ENCODE results near the gene CDC42BPA. TPM values are rescaled to one million over a fixed set of nuclear protein-coding genes. Genes with fewer than 3 reads are reported as not detected.

Gene CDC42BPA
- total RNA-seq, 1 experiment from 2014 or later, result 32.0 TPM

DNA sequence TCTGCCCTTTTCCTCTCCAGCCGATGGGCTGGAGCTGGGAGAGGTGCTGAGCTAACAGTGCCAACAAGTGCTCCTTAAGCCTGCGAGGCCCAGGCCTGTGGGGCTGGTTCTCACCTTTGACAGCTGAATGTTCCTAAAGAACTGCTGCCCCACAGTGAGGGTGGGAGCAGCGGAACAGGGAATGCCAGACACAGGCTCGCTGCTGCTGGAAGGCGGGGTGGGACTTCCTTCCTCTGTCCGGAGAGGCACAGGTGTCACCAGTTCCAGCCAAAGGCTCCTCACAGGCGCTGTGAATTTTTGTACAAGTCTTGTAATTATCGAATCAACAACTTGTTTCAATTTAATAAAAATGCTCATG, 331.1 kb downstream of the CDC42BPA start:
- Histone ChIP-seq H3K27me3 (ENCODE audit: low read length) (no peaks in the 10 kb centered on the region), H3K9me3 (ENCODE audit: low read length) (no peaks in the 10 kb centered on the region), H3K9ac (ENCODE audit: low read length) (no peak overlapping the region), H3K4me1 (ENCODE audit: insufficient read depth, low read length) (peaks cover 12% of the 10 kb centered on the region), H3K27ac (ENCODE audit: low read length) (no peak overlapping the region), H3K79me2 (ENCODE audit: low read length) (no peaks in the 10 kb centered on the region), H4K20me1 (ENCODE audit: low read length) (no peaks in the 10 kb centered on the region), H2AFZ (ENCODE audit: low read length) (no peak overlapping the region), H3F3A (ENCODE audit: low read length, unreplicated experiment) (no peaks in the 10 kb centered on the region), H3K4me2 (ENCODE audit: low read length) (no peak overlapping the region), H3K36me3 (ENCODE audit: low read depth, low read length) (peaks cover 18% of the 10 kb centered on the region), H3K9me2 (replicated peaks; ENCODE audit: low read length) (no peaks in the 10 kb centered on the region), H3K4me3 (ENCODE audit: low read length) (no peak overlapping the region)
- ChIA-PET POLR2A (ENCODE audit: unreplicated experiment) (no interaction called here), CTCF (no interaction called here)
- no peak for ATAC-seq
- BruUV-seq (replicated peaks), result no TSS peak
- intact Hi-C loops (cut with micrococcal nuclease), result no loop called here
- no peak for DNase-seq
- TF ChIP-seq EZH2phosphoT487 (IDR thresholded peaks at IDR 0.05; ENCODE audit: borderline replicate concordance, low read length) (no peak), EZH2 (IDR thresholded peaks at IDR 0.05; ENCODE audit: low read length, unreplicated experiment) (no peak)
- TF ChIP-seq, protein P1, sequence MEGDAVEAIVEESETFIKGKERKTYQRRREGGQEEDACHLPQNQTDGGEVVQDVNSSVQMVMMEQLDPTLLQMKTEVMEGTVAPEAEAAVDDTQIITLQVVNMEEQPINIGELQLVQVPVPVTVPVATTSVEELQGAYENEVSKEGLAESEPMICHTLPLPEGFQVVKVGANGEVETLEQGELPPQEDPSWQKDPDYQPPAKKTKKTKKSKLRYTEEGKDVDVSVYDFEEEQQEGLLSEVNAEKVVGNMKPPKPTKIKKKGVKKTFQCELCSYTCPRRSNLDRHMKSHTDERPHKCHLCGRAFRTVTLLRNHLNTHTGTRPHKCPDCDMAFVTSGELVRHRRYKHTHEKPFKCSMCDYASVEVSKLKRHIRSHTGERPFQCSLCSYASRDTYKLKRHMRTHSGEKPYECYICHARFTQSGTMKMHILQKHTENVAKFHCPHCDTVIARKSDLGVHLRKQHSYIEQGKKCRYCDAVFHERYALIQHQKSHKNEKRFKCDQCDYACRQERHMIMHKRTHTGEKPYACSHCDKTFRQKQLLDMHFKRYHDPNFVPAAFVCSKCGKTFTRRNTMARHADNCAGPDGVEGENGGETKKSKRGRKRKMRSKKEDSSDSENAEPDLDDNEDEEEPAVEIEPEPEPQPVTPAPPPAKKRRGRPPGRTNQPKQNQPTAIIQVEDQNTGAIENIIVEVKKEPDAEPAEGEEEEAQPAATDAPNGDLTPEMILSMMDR (conservative IDR thresholded peaks at IDR 0.05; ENCODE audit: low read depth, low read length), result no peak

DNA sequence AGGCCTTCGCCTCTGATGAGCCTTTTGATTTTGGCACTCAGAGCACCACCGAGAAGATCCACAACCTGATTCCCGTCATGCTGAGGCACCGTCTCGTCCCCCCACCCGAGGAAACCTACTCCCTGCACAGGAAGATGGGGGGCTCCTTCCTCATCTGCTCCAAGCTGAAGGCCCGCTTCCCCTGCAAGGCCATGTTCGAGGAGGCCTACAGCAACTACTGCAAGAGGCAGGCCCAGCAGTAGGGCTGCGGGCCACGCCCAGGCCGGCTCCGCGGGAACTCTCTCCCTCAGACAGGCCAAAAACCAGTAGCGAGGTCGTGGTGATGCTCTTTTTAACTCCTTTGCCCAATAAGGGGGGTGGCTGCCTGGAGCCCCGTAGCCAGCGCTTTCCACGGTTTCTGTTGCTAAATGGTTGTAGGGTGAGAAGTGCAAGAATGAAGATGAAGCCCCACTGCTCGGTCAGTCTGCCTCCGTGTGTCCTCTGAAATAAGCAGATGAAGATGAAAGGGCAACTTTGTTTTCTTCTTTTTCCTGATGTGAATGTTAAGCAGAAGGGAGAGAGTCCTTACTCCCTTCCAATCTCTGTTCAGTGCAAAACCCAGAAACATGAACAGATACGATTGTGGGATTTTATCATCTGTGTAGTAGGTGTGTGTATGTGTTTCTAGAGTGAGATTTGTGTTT, 331.7 kb downstream of the CDC42BPA start:
- TF ChIP-seq EZH2phosphoT487 (IDR thresholded peaks at IDR 0.05; ENCODE audit: borderline replicate concordance, low read length) (no peak), EZH2 (IDR thresholded peaks at IDR 0.05; ENCODE audit: low read length, unreplicated experiment) (no peak)
- TF ChIP-seq, protein P1 (conservative IDR thresholded peaks at IDR 0.05; ENCODE audit: low read depth, low read length), result no peak
- Histone ChIP-seq H3F3A (ENCODE audit: low read length, unreplicated experiment) (no peaks in the 10 kb centered on the region), H4K20me1 (ENCODE audit: low read length) (no peaks in the 10 kb centered on the region), H3K4me2 (ENCODE audit: low read length) (no peak overlapping the region), H3K27ac (ENCODE audit: low read length) (no peak overlapping the region), H3K9me3 (ENCODE audit: low read length) (no peaks in the 10 kb centered on the region), H3K36me3 (ENCODE audit: low read depth, low read length) (peaks cover 18% of the 10 kb centered on the region), H3K4me3 (ENCODE audit: low read length) (no peak overlapping the region), H3K27me3 (ENCODE audit: low read length) (no peaks in the 10 kb centered on the region), H3K9ac (ENCODE audit: low read length) (no peak overlapping the region), H2AFZ (ENCODE audit: low read length) (no peak overlapping the region), H3K9me2 (replicated peaks; ENCODE audit: low read length) (no peaks in the 10 kb centered on the region), H3K79me2 (ENCODE audit: low read length) (no peaks in the 10 kb centered on the region), H3K4me1 (ENCODE audit: insufficient read depth, low read length) (peaks cover 12% of the 10 kb centered on the region)
- BruUV-seq (replicated peaks), result TSS peak; percentile 55
- DNase-seq (no peak), ATAC-seq (no peak)
- CTCF ChIA-PET, result no interaction called here
- intact Hi-C loops (cut with micrococcal nuclease), result no loop called here
- POLR2A ChIA-PET (ENCODE audit: unreplicated experiment), result no interaction called here

DNA sequence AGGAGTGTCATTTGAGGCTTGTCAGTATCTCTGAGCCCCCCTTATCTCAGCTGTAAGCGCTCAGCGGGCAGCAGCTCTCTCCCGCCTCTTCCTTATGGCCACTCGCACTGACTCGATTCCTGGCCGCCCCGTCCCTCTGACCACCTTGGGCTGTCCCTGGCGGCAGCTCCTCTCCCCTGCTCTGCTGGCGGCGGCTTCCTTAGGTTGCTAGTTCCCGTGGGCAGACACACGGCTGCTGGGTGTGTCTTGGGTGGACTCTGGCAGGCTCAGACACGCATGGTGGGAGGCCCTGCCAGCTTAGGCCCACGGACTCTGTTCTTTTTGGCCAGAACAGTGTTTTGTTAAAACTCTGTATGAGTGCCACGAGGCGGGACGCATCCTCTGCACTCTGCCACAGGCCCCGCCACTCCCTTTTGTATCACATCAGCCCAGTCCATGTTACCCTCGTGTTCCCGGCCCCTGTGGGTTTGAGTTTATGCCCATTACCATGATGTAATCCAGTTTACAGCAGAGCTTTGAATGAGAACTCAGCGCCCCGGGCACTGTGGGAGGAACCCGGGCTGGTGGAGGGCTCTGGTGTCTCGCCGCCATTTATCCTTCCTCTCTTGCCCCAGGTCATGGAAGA, 332.3 kb downstream of the CDC42BPA start:
- peaks cover 12% of the 10 kb centered on the region for H3K4me1 ChIP-seq (ENCODE audit: insufficient read depth, low read length)
- ChIA-PET POLR2A (ENCODE audit: unreplicated experiment) (no interaction called here), CTCF (no interaction called here)
- H3K27ac ChIP-seq (ENCODE audit: low read length), result no peak overlapping the region
- H3K9me2 ChIP-seq (replicated peaks; ENCODE audit: low read length), result no peaks in the 10 kb centered on the region
- H3K27me3 ChIP-seq (ENCODE audit: low read length), result no peaks in the 10 kb centered on the region
- H3K9ac ChIP-seq (ENCODE audit: low read length), result no peak overlapping the region
- intact Hi-C loops (cut with micrococcal nuclease), result no loop called here
- no peak for TF ChIP-seq EZH2 (IDR thresholded peaks at IDR 0.05; ENCODE audit: low read length, unreplicated experiment)
- TF ChIP-seq EZH2phosphoT487 (IDR thresholded peaks at IDR 0.05; ENCODE audit: borderline replicate concordance, low read length), result no peak
- TF ChIP-seq, protein P1 (conservative IDR thresholded peaks at IDR 0.05; ENCODE audit: low read depth, low read length), result no peak
- no peak overlapping the region for H3K4me3 ChIP-seq (ENCODE audit: low read length)
- no TSS peak for BruUV-seq (replicated peaks)
- H3F3A ChIP-seq (ENCODE audit: low read length, unreplicated experiment), result no peaks in the 10 kb centered on the region
- H2AFZ ChIP-seq (ENCODE audit: low read length), result no peak overlapping the region
- ATAC-seq (no peak), DNase-seq (no peak)
- H3K4me2 ChIP-seq (ENCODE audit: low read length), result no peak overlapping the region
- H3K36me3 ChIP-seq (ENCODE audit: low read depth, low read length), result peaks cover 18% of the 10 kb centered on the region
- no peaks in the 10 kb centered on the region for H3K9me3 ChIP-seq (ENCODE audit: low read length)
- no peaks in the 10 kb centered on the region for H3K79me2 ChIP-seq (ENCODE audit: low read length)
- no peaks in the 10 kb centered on the region for H4K20me1 ChIP-seq (ENCODE audit: low read length)
